Activated CD8-positive, alpha-beta memory T cell treated with anti-CD3 and anti-CD28 coated beads, Interleukin-2, amount 50 U/mL, for 1 hour (primary cell): Measurements from ENCODE around the gene CSNK1G3.

Experiments
- DNase-seq: peaks from one replicate; pipeline ENCODE4 v3.0.0-alpha.2; 2020; ENCODE audit errors: extremely low read depth

CSNK1G3 gene

GRCh38 chr5:123514615-123515355 lies 2.8 kb downstream of the CSNK1G3 start:
- DNase-seq: no peak

GRCh38 chr5:123515904-123516303 lies 3.9 kb downstream of the CSNK1G3 start:
- DNase-seq: no peak

- no peak for DNase-seq
Observed at GRCh38 chr5:123517476-123517875, 5.5 kb downstream of the CSNK1G3 start.

GRCh38 chr5:123518111-123518510 lies 6.1 kb downstream of the CSNK1G3 start:
- DNase-seq: no peak

- no peak for DNase-seq
Observed at GRCh38 chr5:123520677-123521247, 8.8 kb downstream of the CSNK1G3 start.

- no peak for DNase-seq
Observed at GRCh38 chr5:123524146-123524545, 12.2 kb downstream of the CSNK1G3 start.

- DNase-seq: no peak
Observed at GRCh38 chr5:123527190-123527589, 15.2 kb downstream of the CSNK1G3 start.

GRCh38 chr5:123528065-123528464 lies 16.1 kb downstream of the CSNK1G3 start:
- DNase-seq: no peak

- DNase-seq: no peak
Observed at GRCh38 chr5:123528878-123529277, 16.9 kb downstream of the CSNK1G3 start.

GRCh38 chr5:123530728-123531127 lies 18.8 kb downstream of the CSNK1G3 start:
- DNase-seq: no peak

GRCh38 chr5:123535648-123536047 lies 23.7 kb downstream of the CSNK1G3 start:
- no peak for DNase-seq

- DNase-seq: no peak
Observed at GRCh38 chr5:123537256-123537655, 25.3 kb downstream of the CSNK1G3 start.

- DNase-seq: no peak
Observed at GRCh38 chr5:123537845-123538244, 25.9 kb downstream of the CSNK1G3 start.

- no peak for DNase-seq
Observed at GRCh38 chr5:123538670-123539459, 26.9 kb downstream of the CSNK1G3 start.

- no peak for DNase-seq
Observed at GRCh38 chr5:123540534-123540933, 28.6 kb downstream of the CSNK1G3 start.

- no peak for DNase-seq
Observed at GRCh38 chr5:123543438-123543837, 31.5 kb downstream of the CSNK1G3 start.

- no peak for DNase-seq
Observed at GRCh38 chr5:123545506-123545905, 33.5 kb downstream of the CSNK1G3 start.

- DNase-seq: no peak
Observed at GRCh38 chr5:123546657-123547056, 34.7 kb downstream of the CSNK1G3 start.

GRCh38 chr5:123549256-123549904 lies 37.4 kb downstream of the CSNK1G3 start:
- peak; percentile 31 for DNase-seq

GRCh38 chr5:123554601-123555000 lies 42.6 kb downstream of the CSNK1G3 start:
- no peak for DNase-seq

GRCh38 chr5:123557907-123558306 lies 45.9 kb downstream of the CSNK1G3 start:
- DNase-seq: no peak

- no peak for DNase-seq
Observed at GRCh38 chr5:123558762-123559433, 46.9 kb downstream of the CSNK1G3 start.
